ENCODE measurements around the gene RFFL.
A peak's percentile ranks its signal among the peaks of the same experiment; 100 is the strongest.
"Not testable (repeated sequence)": the region's sequence is repeated elsewhere in the genome, so short reads cannot be mapped to it uniquely, and the experiment has no call there.

RFFL gene

GRCh38 chr17:35046740-35047283 is 16.7 kb downstream of the RFFL start:
- DNase-seq = peak; percentile 72

DNA sequence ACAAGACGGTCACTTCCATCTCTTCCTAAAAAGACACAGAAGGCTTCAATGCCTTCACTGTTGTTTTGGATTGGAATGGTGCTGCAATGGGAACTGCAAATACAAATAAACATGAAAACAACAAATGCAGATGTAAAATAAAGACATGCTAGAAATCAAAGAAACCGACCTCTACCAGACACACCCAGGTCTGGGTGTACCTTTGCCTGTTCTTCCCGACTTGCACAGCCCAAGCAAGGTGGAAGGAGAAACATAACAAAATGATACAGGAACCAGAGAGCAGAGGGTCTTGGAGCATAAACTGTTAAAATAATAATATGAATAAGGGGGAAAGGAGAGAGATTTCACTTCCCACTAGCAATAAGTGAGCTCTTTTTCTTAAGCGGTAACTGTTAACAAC is 17.3 kb downstream of the RFFL start:
- no peak for DNase-seq

DNA sequence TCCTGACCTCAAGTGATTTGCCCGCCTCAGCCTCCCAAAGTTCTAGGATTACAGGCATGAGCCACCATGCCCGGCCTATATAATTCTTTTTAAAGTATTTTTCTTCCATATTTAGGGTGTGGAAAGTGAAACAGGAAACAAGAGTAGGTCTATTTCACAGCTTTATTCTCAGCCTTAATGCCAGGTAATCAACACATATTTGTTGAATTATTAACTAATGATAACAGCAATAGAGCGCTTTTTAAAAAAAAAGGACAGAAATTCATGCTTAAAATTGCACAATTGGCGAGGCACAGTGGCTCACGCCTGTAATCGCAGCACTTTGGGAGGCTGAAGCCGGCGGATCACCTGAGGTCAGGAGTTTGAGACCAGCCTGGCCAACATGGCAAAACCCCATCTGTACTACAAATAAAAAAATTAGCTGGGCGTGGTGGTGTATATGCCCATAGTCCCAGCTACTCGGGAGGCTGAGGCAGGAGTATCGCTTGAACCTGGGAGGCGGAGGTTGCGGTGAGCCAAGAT is 18.0 kb downstream of the RFFL start:
- not testable (repeated sequence) for DNase-seq

- DNase-seq = no peak
These were observed 19.3 kb downstream of the RFFL start for GRCh38 chr17:35044181-35044580.

DNA sequence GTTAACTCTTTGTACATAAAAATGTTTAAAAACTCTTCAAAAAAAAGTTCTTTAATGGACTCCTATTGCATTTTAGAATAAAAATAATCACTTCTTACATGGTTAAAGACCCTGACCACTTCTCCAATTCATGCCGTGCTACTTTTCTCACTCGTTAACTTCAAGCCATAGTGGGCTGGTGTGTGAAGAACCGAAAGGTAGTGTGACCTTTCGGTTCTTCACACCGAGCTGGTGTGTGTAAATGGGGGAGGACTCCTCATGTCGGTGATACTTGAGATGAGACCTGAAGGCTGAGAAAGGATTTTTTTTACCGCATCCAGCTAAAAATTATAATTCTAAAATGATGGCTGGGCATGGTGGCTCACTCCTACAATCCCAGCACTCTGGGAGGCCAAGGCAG is 22.1 kb downstream of the RFFL start:
- DNase-seq = no peak

GRCh38 chr17:35038453-35038852 is 25.1 kb downstream of the RFFL start:
- no peak for DNase-seq

- no peak for DNase-seq
These were observed 32.7 kb downstream of the RFFL start for GRCh38 chr17:35030780-35031179.

DNA sequence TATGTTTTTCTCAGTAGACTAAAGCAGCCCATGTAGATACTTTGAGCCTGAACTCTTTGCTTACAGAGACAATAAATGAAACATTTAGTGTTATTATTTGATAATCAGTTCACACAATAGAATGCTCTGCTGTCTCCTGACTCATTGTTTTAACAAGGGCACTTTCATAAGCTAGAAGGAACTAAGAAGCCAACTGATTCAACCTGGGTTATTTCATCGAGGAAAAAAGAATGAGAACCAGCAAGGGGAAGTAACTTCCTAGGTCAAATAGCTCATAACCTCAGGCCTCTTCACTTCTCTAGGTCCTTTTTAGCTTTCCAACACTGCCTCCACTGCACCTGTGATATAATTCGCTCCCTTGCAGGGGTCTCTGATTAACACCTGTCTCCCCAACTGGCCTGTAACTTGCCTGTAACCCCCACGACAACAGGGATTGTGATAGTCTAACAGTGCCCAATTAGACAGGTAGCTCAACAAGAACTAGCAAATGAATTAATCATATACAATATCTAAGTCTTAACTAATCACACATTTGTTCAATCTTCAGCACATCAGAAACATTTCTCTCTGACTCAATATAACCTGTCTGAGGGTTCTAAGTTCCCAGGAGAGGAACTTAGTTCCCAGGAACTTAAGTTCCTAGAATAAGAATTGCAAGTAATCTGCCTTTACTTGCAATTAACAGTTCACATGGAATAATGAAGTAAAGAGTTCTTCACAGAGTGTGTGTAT is 34.8 kb downstream of the RFFL start:
- no peak for DNase-seq

GRCh38 chr17:35028097-35028496 is 35.4 kb downstream of the RFFL start:
- DNase-seq = not testable (repeated sequence)

GRCh38 chr17:35025541-35025940 is 38.0 kb downstream of the RFFL start:
- DNase-seq = no peak

DNA sequence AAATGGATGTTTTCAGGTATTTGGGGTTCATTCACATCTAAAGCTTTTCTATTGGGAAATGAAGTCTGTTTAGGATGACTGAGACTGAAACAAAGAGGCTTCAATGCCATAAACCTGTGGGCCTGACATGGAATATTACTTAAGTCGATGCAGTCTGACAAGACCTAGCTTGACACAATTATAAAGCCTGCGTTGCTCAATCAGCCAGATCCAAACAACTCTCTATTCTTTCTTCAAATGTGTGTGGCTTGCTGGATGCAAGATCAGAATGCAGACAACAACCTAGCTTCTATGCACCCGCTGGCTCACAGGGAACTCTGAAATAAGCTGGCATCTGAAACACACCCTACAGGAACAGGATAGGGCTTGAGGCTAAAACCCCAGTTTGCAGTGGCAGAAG is 40.0 kb downstream of the RFFL start:
- no peak for DNase-seq

GRCh38 chr17:35022536-35023063 is 40.9 kb downstream of the RFFL start:
- DNase-seq = peak; percentile 52

DNA sequence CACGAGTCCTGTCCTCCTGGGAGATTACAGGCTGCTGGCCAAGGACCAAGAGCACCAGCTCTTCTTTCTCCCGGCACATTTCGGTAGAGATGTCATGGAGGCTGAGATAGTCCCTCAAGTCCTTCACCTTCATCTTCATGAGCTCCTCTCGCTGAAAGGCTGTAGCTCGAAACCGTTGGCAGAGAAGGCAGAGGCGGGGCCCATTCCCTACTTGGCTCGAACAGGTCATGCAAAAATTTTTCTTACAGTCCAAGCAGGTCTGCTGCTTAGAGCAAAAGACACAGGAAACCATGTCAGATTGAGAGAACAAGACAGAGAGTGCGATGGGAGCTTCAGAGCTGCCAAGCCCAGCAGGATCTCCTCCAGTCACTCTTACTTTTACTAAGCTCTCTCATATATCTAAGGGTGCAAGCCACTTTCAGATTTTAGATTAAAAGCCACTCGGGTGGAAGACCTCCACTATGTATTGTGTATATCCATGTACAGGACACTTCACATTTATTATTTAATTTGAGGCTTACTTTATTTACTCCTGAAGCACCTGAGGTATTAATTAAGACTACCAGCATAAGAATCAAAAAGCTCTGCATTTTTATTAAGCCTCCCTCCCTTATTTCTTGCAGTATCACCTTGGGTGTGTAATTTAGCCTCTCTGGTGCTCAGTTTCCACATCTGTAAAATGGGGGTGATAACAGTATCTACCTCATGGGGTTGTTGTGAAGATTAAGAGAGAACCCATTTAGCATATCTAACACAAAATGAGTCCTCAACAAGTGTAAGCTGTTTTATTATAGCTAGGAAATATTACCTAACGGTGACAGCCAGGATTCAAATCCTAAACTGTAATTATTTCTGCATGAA is 41.8 kb downstream of the RFFL start:
- no peak for DNase-seq

- DNase-seq = no peak
These were observed 43.9 kb downstream of the RFFL start for GRCh38 chr17:35019386-35020179.

- no peak for DNase-seq
These were observed 44.7 kb downstream of the RFFL start for GRCh38 chr17:35018814-35019213.

DNA sequence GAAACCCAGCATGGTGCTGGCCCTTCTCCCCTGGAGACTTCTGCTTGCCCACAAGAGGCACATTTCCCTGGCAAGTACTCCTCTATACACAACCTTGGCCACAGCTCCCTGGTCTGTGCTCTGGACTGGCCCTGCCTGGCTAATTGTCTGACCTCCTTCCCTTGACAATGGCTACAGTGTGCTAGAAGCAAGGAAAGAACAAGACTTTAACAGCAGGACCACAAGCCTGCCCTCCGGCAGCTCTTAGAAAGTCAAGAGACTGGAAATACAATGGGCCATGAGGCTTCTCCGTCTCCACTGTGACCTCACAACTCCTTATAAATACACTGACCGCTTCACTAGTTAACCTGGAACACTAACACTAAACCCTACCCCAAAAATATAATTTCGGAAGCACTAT is 46.5 kb downstream of the RFFL start:
- no peak for DNase-seq

- DNase-seq = no peak
These were observed 47.1 kb downstream of the RFFL start for GRCh38 chr17:35016369-35016768.

GRCh38 chr17:35011671-35012216 is 51.8 kb downstream of the RFFL start:
- no peak for DNase-seq

GRCh38 chr17:35010093-35010492 is 53.4 kb downstream of the RFFL start:
- DNase-seq = no peak

DNA sequence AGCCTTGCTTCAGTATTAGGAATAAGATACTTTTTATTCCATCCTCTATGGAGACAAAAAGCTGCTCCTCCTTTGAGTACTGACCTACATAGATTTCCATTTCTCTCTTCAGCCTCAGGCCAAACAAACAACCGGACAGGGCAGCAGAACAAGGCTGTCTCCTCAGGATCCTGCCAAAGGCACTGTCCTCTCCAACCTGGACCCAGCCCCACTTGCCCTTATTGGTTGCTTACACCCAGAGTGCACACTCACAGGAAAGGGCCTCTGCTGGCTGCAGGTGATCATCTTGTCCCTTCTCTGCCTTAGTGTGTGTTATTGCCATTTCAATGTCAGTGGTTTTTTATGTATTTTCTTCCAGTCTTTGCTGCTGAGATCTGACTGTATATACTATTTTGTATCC is 56.5 kb downstream of the RFFL start:
- no peak for DNase-seq

- no peak for DNase-seq
These were observed 57.2 kb downstream of the RFFL start for GRCh38 chr17:35006345-35006744.

DNA sequence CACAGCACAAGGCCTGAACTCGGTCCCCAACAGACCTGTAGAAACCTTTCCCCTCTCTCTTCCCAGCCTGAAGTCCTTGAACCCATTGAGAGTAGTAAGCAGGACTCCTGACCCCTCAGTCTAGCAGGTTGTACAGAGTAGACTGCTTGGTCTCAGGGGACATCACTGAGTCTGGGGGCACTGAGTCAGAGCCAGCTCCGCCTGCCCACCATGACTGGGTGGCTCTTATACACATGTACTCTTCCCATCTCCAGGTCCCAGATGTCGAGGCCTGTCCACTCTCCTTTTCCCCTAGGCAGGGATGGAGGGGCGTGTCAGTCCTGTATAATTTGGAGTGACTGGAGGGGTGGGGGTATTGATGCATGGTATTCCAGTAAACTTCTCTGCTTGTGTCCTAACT is 59.7 kb downstream of the RFFL start:
- DNase-seq = no peak
